Measurements from ENCODE around the gene MT3.

The MT3 gene

GRCh38 chr16:56631197-56631596 is 41.9 kb downstream of the MT3 start:
- no peak for DNase-seq (ENCODE audit: low spot score)

GRCh38 chr16:56631832-56632155 is 42.5 kb downstream of the MT3 start:
- no peak for DNase-seq (ENCODE audit: low spot score)

GRCh38 chr16:56632156-56632847 is 43.0 kb downstream of the MT3 start, which contains the start of gene MT1M:
MT1M (plus strand) TSS chr16:56632659; CDS start chr16:56632732, 73 bp downstream.
- DNase-seq (ENCODE audit: low spot score), result no peak

GRCh38 chr16:56632848-56633365 is 43.6 kb downstream of the MT3 start:
- no peak for DNase-seq (ENCODE audit: low spot score)

GRCh38 chr16:56633535-56633934 is 44.2 kb downstream of the MT3 start:
- no peak for DNase-seq (ENCODE audit: low spot score)

- DNase-seq (ENCODE audit: low spot score), result no peak
These were observed 45.5 kb downstream of the MT3 start for GRCh38 chr16:56634715-56635440.

- DNase-seq (ENCODE audit: low spot score), result no peak
These were observed 46.2 kb downstream of the MT3 start for GRCh38 chr16:56635441-56635967.

GRCh38 chr16:56636616-56637413 is 47.5 kb downstream of the MT3 start:
- DNase-seq (ENCODE audit: low spot score), result no peak

- DNase-seq (ENCODE audit: low spot score), result no peak
These were observed 48.8 kb downstream of the MT3 start, which contains the start of gene MT1A for GRCh38 chr16:56637814-56638750. MT1A (plus strand) TSS chr16:56638666; CDS start chr16:56638739, 73 bp downstream.

GRCh38 chr16:56639045-56639444 is 49.7 kb downstream of the MT3 start:
- DNase-seq (ENCODE audit: low spot score), result no peak

- no peak for DNase-seq (ENCODE audit: low spot score)
These were observed 50.7 kb downstream of the MT3 start for GRCh38 chr16:56640076-56640475.

Measured in CD4-positive, alpha-beta T cell treated with Interleukin-15 for 4 hours (primary cell).